ENCODE results near the gene JDP2.

Gene JDP2

GRCh38 chr14:75454963-75455546 lies 27.2 kb downstream of the JDP2 start:
- Histone ChIP-seq H3K4me3 (ENCODE audit: low read length) (no peak overlapping the region), H3K27me3 (ENCODE audit: control insufficient read depth, insufficient read depth, low read length) (no peaks in the 10 kb centered on the region), H3K36me3 (ENCODE audit: control insufficient read depth, insufficient read depth, low read length) (peaks cover 3% of the 10 kb centered on the region), H3K9ac (ENCODE audit: low read length) (no peak overlapping the region), H3K4me1 (ENCODE audit: control insufficient read depth, insufficient read depth, low read length) (peaks cover 61% of the 10 kb centered on the region), H3K27ac (ENCODE audit: low read depth, low read length) (no peak overlapping the region)

DNA sequence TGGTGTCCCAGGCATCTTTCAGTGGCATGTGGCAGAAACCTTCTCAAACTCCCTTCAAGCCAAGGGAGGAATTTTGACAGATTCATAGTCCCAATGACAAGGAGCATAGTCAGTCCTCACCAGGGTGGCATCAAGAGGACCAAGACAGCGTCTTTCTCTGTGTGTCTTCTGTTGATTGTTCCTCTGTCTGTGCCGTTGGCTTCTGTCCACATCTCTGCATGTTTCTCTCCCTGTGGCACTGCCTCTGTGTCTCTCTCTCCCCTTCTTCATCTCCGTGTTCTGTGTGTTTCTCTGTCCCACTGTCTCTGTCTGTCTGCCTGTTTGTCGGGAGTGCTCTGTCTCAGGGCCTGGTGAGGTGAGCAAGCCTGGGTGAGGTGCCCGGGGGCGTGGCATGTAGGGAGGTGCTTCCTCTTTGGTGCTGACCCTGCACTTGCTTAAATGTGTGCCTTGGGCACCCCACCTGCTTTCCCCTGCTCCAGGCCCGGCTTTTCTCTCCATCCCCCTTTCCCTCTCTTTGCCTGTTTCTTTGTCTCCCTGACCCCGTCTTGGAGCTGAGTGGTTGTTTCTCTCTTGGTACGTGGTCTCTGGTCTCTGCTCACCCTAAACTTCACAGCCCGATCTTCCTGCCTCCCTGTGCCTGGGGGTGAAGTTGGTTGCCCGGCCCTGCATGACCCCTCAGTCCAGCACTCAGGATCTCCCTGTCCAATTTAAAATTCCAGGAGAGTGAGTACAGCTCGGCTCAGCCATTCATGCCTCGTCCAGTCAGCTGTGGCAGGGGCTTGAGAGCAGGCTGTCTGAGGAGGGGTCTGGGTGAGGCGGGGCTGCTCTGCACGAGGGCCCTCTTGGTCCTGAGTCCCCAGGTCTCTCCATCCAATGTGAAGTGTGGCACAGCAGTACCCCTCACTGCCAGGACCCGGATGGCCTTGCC lies 28.5 kb downstream of the JDP2 start:
- Histone ChIP-seq H3K27ac (ENCODE audit: low read depth, low read length) (no peak overlapping the region), H3K36me3 (ENCODE audit: control insufficient read depth, insufficient read depth, low read length) (peaks cover under 1% of the 10 kb centered on the region), H3K4me1 (ENCODE audit: control insufficient read depth, insufficient read depth, low read length) (peaks cover 52% of the 10 kb centered on the region), H3K9ac (ENCODE audit: low read length) (no peak overlapping the region), H3K27me3 (ENCODE audit: control insufficient read depth, insufficient read depth, low read length) (no peaks in the 10 kb centered on the region), H3K4me3 (ENCODE audit: low read length) (no peak overlapping the region)

DNA sequence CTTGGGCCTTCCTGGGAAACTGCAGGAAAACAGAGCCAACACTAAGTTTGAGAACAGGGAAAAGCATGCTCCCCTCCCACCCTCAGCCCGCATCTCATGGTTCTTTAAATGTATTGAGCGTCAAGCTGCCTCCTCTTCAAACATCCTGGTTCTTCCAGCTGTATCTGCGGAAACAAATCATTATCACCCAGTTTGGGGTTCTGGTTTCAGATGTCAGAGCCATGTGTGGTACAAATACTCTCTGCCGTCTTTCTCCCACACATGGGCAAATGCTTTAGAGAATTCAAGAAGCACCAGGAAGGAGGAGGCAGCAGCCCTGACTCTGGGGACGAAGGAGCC lies 29.1 kb downstream of the JDP2 start:
- no peak overlapping the region for H3K4me3 ChIP-seq (ENCODE audit: low read length)
- no peak overlapping the region for H3K9ac ChIP-seq (ENCODE audit: low read length)
- no peak overlapping the region for H3K27ac ChIP-seq (ENCODE audit: low read depth, low read length)
- no peaks in the 10 kb centered on the region for H3K27me3 ChIP-seq (ENCODE audit: control insufficient read depth, insufficient read depth, low read length)
- peaks cover 52% of the 10 kb centered on the region for H3K4me1 ChIP-seq (ENCODE audit: control insufficient read depth, insufficient read depth, low read length)
- H3K36me3 ChIP-seq (ENCODE audit: control insufficient read depth, insufficient read depth, low read length) = peaks cover 7% of the 10 kb centered on the region

DNA sequence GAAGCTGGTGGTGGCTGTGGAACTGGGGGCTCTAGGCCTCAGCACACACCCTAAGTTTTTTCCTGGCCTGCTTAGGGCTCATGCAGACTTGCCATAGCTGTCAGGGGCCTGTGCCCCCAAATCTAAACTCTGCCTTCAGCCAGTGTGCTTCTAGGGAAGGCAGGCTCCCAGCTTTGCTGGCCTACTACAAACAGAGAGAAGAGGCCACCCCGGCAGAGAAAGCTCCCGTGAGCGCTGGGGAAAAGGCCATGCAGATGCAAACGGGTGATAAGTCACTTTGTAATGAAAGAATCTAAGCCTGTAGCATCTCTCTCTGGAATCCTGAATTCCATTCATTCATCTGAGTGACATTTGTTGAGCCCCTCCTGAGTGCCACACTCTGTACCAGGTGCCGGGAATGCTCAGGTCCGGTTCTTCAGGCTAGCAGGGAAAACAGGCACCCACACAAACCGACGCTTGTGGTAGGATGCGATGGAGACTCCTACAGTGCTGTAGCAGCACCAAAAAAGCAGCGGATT lies 29.9 kb downstream of the JDP2 start:
- H3K4me1 ChIP-seq (ENCODE audit: control insufficient read depth, insufficient read depth, low read length) = peaks cover 47% of the 10 kb centered on the region
- no peaks in the 10 kb centered on the region for H3K27me3 ChIP-seq (ENCODE audit: control insufficient read depth, insufficient read depth, low read length)
- H3K9ac ChIP-seq (ENCODE audit: low read length) = no peak overlapping the region
- H3K4me3 ChIP-seq (ENCODE audit: low read length) = no peak overlapping the region
- H3K36me3 ChIP-seq (ENCODE audit: control insufficient read depth, insufficient read depth, low read length) = peaks cover 9% of the 10 kb centered on the region
- H3K27ac ChIP-seq (ENCODE audit: low read depth, low read length) = no peak overlapping the region

DNA sequence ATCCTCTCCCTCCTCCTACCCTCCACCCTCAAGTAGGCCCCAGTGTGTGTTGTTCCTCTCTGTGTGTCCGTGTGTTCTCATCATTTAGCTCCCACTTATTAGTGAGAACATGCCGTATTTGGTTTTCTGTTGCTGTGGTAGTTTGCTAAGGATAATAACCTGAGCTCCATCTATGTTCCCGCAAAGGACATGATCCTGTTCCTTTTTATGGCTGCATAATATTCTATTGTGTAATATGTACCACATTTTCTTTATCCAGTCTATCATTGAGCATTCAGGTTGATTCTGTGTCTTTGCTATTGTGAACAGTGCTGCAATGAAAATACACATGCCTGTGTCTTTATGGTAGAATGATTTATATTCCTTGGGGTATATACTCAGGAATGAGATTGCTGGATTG lies 30.5 kb downstream of the JDP2 start:
- H3K36me3 ChIP-seq (ENCODE audit: control insufficient read depth, insufficient read depth, low read length) = peaks cover 13% of the 10 kb centered on the region
- peaks cover 41% of the 10 kb centered on the region for H3K4me1 ChIP-seq (ENCODE audit: control insufficient read depth, insufficient read depth, low read length)
- no peak overlapping the region for H3K4me3 ChIP-seq (ENCODE audit: low read length)
- H3K27ac ChIP-seq (ENCODE audit: low read depth, low read length) = no peak overlapping the region
- no peak overlapping the region for H3K9ac ChIP-seq (ENCODE audit: low read length)
- no peaks in the 10 kb centered on the region for H3K27me3 ChIP-seq (ENCODE audit: control insufficient read depth, insufficient read depth, low read length)

DNA sequence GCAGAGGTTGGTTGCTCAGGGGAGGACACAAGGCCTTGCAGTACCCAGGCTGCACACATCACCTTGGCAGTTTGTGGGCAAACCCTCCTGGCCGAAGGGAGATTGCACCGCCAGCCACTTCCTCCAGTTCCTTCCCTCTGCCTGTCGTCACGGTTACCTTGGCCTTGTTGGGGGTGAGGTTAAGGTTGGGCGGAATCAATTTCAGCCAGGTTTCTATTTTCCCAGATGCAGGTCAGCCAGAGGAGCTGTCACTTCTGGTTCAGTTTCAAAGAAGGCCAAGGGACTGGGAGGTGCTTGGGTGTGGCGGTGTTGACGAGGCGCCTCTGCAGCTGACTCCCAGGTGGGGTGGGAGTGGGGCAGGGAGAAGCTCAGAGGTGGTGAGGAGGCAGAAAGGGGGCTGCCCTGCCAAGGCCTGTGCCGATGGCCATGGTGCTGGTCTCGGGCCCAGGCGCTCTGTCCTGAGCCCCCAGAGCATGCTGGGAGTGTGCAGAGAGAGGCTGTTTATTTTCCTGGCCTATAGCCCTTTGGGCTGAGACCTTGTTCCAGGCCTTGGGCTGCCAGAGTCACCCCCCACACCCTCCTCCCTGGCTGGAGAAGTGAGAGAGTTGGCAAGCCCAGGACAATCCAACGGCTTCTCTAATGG lies 31.4 kb downstream of the JDP2 start:
- H3K36me3 ChIP-seq (ENCODE audit: control insufficient read depth, insufficient read depth, low read length) = peaks cover 13% of the 10 kb centered on the region
- H3K4me1 ChIP-seq (ENCODE audit: control insufficient read depth, insufficient read depth, low read length) = peaks cover 34% of the 10 kb centered on the region
- no peak overlapping the region for H3K9ac ChIP-seq (ENCODE audit: low read length)
- H3K27me3 ChIP-seq (ENCODE audit: control insufficient read depth, insufficient read depth, low read length) = no peaks in the 10 kb centered on the region
- H3K4me3 ChIP-seq (ENCODE audit: low read length) = no peak overlapping the region
- H3K27ac ChIP-seq (ENCODE audit: low read depth, low read length) = no peak overlapping the region

- Histone ChIP-seq H3K4me1 (ENCODE audit: control insufficient read depth, insufficient read depth, low read length) (peaks cover 28% of the 10 kb centered on the region), H3K4me3 (ENCODE audit: low read length) (no peak overlapping the region), H3K9ac (ENCODE audit: low read length) (no peak overlapping the region), H3K27me3 (ENCODE audit: control insufficient read depth, insufficient read depth, low read length) (no peaks in the 10 kb centered on the region), H3K36me3 (ENCODE audit: control insufficient read depth, insufficient read depth, low read length) (peaks cover 13% of the 10 kb centered on the region), H3K27ac (ENCODE audit: low read depth, low read length) (no peak overlapping the region)
These were observed 32.0 kb downstream of the JDP2 start for GRCh38 chr14:75459791-75460190.

DNA sequence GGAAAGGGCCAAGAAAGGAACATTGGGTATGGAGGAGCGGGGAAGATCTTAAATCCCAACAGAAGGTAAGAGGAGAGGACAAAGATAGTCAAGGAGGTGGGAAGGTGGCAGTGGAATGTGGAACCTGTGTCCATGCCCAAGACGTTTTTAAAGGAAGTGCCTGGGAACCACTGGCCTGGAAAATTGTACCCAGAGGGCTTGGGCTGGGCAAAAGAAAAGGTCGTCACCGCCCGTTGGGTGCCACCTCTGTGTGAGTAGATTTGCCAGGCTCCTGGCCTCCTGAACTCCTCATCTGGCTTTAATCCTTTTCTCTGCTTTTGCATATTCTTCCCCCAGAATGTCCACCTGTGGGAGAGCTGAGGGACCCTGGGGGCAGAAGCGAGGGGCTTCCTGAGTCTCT lies 32.6 kb downstream of the JDP2 start:
- no peaks in the 10 kb centered on the region for H3K27me3 ChIP-seq (ENCODE audit: control insufficient read depth, insufficient read depth, low read length)
- peaks cover 13% of the 10 kb centered on the region for H3K36me3 ChIP-seq (ENCODE audit: control insufficient read depth, insufficient read depth, low read length)
- no peak overlapping the region for H3K27ac ChIP-seq (ENCODE audit: low read depth, low read length)
- peaks cover 22% of the 10 kb centered on the region for H3K4me1 ChIP-seq (ENCODE audit: control insufficient read depth, insufficient read depth, low read length)
- H3K9ac ChIP-seq (ENCODE audit: low read length) = no peak overlapping the region
- H3K4me3 ChIP-seq (ENCODE audit: low read length) = no peak overlapping the region

DNA sequence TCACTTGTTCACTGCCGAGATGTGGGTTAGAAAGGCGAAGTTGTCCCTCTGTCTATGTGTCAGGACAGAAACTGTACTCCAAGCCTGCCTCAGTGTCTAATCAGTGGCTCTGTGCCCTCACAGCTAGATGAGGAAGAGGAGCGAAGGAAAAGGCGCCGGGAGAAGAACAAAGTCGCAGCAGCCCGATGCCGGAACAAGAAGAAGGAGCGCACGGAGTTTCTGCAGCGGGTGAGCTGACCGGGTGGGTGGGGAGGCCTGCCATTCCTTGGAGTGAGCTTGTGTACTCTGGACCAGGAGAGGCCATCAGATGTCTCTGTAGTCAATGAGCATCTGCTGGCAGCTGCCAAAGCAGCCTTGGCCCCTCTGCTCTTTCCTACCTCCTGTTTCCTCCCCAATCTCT lies 33.5 kb downstream of the JDP2 start:
- Histone ChIP-seq H3K36me3 (ENCODE audit: control insufficient read depth, insufficient read depth, low read length) (peaks cover 13% of the 10 kb centered on the region), H3K9ac (ENCODE audit: low read length) (no peak overlapping the region), H3K27ac (ENCODE audit: low read depth, low read length) (no peak overlapping the region), H3K27me3 (ENCODE audit: control insufficient read depth, insufficient read depth, low read length) (no peaks in the 10 kb centered on the region), H3K4me3 (ENCODE audit: low read length) (no peak overlapping the region), H3K4me1 (ENCODE audit: control insufficient read depth, insufficient read depth, low read length) (peaks cover 21% of the 10 kb centered on the region)

GRCh38 chr14:75461755-75462349 lies 34.0 kb downstream of the JDP2 start:
- Histone ChIP-seq H3K27me3 (ENCODE audit: control insufficient read depth, insufficient read depth, low read length) (no peaks in the 10 kb centered on the region), H3K4me1 (ENCODE audit: control insufficient read depth, insufficient read depth, low read length) (peaks cover 15% of the 10 kb centered on the region), H3K27ac (ENCODE audit: low read depth, low read length) (no peak overlapping the region), H3K4me3 (ENCODE audit: low read length) (no peak overlapping the region), H3K36me3 (ENCODE audit: control insufficient read depth, insufficient read depth, low read length) (peaks cover 13% of the 10 kb centered on the region), H3K9ac (ENCODE audit: low read length) (no peak overlapping the region)

DNA sequence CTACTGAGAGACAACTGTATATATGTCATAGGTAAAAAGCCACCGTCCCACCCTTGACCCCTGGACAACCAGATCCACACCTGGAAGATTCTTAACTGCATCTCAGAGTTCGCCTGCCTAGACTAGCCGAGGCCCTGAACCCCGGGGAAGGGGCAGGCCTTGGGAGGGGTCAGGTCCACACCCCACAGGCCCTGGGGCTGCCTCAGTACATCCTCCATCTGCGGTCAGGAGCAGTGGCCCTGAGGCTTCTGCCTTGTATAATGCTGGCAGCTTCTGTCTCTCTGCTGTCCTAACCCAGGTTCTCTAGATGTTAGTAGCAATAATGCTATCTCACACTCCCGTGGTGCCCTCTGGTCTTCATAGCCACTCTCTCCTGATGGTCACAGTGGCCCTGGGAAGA lies 36.8 kb downstream of the JDP2 start:
- Histone ChIP-seq H3K27ac (ENCODE audit: low read depth, low read length) (no peak overlapping the region), H3K27me3 (ENCODE audit: control insufficient read depth, insufficient read depth, low read length) (no peaks in the 10 kb centered on the region), H3K4me3 (ENCODE audit: low read length) (no peak overlapping the region), H3K36me3 (ENCODE audit: control insufficient read depth, insufficient read depth, low read length) (peaks cover 13% of the 10 kb centered on the region), H3K9ac (ENCODE audit: low read length) (no peak overlapping the region), H3K4me1 (ENCODE audit: control insufficient read depth, insufficient read depth, low read length) (peaks cover 5% of the 10 kb centered on the region)

- H3K4me1 ChIP-seq (ENCODE audit: control insufficient read depth, insufficient read depth, low read length) = peaks cover 10% of the 10 kb centered on the region
- H3K9ac ChIP-seq (ENCODE audit: low read length) = no peak overlapping the region
- no peak overlapping the region for H3K4me3 ChIP-seq (ENCODE audit: low read length)
- H3K36me3 ChIP-seq (ENCODE audit: control insufficient read depth, insufficient read depth, low read length) = peaks cover 12% of the 10 kb centered on the region
- H3K27ac ChIP-seq (ENCODE audit: low read depth, low read length) = no peak overlapping the region
- H3K27me3 ChIP-seq (ENCODE audit: control insufficient read depth, insufficient read depth, low read length) = no peaks in the 10 kb centered on the region
These were observed 39.9 kb downstream of the JDP2 start for GRCh38 chr14:75467763-75468162.
